HG03095 (cell line): ENCODE results near the gene CCT5.

Experiments
- ATAC-seq: cut with Tn5 transposase; IDR thresholded peaks from one replicate; pipeline ENCODE4 v1.9.1; 2021; ENCODE audit warnings: moderate library complexity; ENCODE audit not compliant: unreplicated experiment

Gene CCT5

DNA sequence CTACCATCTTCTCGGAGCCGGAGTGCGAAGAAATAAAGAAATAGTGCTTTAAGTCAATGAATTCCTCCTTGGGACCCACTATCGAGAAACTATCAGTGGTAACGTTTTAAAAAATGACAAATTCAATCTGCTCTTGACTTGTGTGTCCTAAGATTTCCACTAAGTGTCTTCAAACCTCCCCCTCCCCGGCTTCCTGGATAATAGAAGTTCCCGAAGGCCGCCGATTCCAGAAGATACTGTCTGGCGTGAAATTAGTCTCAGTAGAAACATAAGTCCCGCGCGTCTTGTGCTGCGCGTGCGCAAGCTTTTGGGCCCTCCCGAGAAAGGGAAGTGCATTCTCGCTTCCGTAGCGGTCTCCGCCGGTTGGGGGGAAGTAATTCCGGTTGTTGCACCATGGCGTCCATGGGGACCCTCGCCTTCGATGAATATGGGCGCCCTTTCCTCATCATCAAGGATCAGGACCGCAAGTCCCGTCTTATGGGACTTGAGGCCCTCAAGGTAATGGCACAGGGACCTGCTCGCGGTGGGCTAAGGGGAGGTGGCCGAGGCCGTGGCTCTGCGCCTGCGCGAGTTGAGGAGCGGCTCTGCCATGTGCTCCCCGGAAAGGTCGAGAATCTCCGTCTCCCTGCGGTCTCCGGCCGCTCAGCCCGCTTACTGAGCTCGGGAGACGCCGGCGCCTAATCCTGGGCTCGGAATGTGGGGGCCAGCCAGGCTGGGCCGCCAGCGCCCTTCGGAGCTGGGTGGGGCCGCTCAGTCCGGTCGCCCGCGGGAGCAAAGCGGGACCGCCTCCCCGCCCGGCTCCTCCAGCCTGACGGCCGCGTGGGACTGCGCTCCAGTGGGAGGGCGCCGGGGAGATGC is at the start of gene CCT5:
Gene CCT5 (plus strand): TSS at position 333 of the 858 bp plus-strand sequence. CDS start 61 bp downstream, at position 394.
- peak; percentile 80 for ATAC-seq

DNA sequence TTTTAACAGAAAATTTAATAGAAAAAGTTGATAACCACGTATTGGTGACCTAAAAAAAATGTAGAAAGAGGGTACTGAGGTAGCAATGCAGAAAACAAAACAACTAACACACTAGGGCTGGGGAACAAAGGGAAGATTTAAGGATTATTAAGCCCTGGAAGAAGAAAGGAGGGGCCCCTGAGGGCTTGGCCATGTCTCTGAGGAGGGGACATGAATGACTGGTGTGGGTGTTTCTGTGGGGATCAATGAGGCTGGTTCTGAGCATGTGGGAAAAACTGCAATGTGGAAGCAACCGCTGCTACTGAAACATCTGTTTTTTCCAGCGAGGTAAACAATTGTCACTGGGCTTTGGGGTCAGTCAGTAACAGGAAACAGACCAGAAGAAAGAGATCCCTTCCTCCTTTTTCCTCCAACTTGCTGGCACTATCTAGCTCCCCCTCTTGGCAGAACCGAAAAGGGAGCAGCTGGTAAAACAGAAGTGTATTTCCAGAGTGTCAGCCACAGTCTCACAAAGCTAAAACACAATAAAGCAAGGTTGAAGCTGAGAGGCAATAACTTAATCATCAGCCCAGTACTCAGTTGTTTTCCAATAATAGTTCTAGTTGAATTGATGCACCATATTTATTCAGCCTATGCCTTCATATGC is 48.7 kb upstream of the CCT5 start:
- no peak for ATAC-seq

DNA sequence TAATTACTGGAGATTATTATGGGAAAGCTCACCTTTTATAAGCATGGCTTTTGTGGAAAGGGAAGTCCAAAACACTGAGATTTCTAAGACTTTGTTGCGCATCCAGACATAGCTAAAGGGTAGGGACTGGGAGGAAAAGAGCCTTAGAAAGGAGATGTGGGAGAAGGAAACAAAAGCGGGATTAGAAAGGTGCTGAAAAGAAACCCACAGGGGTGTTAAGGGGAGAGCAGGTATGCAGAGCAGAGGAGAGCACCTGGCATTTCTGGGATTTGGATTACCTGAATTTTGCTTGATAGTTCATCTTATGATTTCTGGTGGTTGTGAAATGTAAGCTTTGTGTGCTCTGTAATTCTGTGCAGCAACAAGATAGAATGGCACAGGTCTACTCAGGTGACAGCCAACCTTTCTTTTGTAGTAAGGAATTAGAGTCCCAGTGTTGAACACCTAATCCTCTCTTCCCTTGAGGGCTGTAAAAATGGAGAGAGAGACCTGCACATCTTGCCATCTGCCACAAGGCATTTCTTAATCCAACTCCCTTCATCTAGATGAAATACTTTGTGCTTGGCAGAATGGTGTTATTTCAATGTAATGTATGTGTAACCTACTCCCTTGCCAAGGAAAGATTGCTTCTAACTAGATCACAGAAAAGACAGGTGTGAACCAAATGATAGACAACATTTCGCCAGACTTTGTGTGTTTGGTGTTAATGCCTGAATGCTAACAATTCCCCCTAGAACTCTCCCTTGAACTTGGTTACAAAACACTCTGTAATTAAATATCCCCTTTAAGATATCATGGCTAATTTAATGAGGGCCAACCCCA is 47.8 kb upstream of the CCT5 start:
- ATAC-seq: no peak

DNA sequence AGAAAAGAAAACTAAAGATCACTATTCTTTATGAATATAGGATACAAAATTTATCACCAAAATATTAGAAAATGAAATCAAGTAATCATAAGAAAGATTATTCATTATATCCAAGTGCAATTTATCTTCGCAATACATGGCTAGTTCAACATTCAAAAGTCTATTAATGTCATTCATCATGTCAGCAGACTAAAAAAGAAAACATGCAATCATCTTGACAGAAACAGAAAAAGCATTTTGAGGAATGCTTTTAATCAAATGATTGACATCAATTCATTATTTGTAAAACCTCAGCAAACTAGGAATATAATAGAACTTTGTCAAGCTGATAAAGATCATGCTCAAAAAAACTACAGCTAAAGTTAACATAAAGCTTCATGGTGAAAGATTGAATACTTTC is 41.1 kb upstream of the CCT5 start:
- ATAC-seq: no peak

DNA sequence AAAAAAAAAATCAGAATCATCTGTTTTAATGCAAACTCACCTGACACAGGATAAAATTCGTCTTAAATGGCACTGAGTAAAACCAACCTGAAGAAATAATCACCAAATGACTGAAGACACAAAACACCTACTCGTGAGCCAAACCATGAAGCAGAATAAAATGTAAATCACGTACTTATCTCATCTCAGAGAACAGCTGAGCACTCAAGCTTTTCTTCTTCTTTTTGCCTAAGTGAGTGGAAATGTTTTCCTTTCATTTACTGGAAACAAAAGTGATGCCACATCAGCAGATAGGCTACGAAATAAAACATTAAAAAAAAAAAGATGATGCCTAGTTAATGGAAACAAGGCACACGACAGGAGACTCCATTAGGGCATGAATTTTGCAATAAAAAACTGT is 36.8 kb upstream of the CCT5 start:
- no peak for ATAC-seq

DNA sequence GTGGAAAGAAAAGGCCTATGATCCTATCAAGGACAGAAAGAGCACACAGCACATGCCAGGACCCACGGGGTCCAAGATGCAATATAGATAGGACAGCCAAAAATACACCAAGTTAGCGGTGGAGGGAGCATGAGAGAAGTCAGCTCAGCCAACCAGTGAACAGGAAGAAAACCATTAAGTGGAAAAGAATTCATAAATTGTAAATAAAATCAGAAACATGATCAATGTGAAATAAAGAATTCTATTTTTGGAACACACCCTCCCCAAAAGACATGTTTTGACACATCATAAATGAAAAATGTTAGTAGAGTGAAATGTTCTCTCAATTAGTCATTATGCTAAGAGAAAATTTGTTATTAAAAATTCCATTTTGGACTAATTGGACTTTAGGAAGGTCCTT is 36.0 kb upstream of the CCT5 start:
- ATAC-seq: no peak

DNA sequence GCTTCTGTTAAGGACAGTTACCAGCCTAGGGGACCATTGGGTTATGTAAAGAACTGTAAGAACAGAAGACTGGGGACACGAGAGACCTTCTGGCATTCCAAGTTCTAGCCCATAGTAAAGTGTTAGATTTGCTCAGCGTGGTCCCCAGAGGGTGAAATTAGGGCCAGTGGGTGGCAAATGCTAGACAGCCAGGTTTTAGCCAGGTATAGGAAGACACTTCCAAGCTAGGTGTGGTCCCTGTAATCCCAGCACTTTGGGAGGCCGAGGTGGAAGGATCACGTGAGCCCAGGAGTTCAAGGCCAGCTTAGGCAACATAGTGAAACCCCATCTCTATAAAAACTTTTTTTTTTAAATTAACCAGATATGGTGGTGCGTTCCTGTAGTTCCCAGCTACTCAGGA is 34.7 kb upstream of the CCT5 start:
- ATAC-seq: no peak

DNA sequence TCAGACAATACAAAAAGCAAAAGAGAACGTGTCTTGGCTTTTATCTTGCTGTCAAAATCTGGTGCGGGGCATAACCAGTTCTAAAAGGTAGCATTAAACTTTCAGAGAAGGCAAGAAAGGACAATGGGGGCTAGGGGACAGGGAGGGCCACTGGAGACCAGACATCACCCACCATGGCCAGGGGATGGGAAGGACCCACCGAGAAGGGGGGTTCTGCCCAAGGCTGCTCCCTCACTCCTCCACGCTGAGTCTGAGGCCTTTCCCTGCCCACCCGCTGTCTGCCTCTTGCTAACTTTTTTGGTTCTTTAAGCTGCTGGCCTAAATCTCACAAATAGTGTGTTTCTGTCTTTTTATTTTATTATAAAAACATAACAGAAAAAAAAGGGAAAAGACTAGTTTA is 34.0 kb upstream of the CCT5 start:
- ATAC-seq: no peak

DNA sequence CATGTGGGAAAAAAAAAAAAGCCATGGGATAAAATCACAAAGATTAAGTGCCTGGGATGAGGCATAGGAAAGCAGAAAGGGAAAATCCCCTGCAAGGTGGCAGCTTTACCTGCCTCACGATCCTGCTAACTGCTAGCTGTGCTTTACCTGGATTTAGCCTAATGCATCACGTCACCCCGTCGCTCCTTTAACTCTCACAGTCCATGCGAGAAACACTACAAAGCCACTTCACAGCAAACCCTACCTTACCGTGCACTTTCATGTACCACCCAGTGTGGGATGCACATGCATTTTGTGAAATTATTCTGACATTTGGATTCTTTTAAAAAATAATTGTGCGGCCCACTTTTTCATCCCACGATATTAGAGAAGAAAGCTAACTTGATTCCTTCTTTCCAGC is 31.4 kb upstream of the CCT5 start:
- ATAC-seq: no peak

DNA sequence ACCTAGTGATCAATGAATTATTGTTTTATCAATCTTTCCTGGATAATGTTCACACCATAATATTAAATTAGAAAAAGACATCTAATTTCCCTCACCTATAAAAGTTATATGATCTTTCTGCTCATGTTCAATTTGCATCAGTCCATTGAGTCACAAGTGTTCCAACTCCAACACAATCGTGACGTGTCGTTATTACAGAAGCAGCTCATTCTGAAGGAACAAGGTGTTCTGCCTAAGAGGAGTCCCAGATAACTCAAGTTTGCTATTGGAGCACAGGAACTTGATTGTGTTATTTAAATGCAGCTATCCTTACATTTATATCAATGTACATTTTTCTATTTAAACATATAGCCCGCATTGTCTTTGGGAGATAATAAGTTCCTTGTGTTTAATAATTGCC is 31.0 kb upstream of the CCT5 start:
- ATAC-seq: no peak

DNA sequence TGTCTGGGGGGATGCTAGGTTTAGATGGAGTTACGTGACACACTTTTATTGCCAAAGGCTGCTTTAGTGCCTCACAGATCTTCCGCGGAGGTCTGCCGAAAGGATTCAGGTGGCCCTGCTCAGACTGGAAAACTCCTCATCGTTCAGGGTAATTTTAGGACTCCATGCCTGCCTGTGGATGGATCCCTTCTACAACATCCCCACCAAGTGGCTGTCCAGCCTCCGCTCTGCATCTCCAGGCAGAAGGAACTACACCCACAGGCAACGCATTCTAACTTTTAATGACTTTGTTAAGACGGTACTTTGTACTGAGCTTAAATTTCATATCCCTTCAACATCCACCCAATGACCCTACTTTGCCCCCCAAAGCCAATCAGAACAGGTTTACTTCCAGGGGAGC is 29.8 kb upstream of the CCT5 start:
- no peak for ATAC-seq

DNA sequence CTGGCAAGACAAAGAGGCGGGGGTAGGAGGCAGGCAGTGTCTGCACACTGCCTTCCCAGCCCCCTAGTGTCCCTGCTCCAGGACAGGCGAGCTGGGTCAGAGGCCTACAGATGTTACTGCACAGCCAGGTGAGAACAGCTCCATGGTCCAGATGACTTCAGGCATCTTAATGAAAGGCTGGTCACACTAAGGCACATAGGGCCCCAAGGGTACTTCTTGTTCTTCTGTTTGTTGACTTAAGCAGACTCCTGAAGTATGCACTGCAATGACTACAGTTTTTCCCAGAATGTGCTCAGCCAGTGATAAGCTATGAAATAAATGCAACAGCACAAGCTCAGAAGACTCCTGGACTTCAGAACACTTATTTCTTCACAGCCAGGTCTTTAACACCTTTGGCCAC is 27.8 kb upstream of the CCT5 start:
- no peak for ATAC-seq

DNA sequence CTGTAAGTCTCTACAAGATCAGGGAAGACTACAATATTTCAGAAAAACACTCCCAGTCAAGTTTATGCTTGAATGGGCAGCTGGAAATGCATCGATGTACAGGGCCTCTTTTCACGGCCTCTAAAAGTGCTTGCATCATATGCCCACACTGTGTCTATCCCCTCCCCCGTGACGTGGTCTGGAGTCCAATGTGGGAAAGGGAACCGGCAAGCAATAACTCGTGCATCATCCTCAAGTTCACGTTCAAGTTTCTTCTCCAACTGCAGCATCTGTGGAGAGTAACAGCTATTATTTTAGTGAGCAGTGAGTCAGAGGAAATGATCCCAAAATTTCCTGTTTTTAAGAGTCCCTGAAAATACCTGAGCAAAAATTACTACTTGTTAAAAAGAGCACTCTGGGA is 22.7 kb upstream of the CCT5 start:
- ATAC-seq: no peak

DNA sequence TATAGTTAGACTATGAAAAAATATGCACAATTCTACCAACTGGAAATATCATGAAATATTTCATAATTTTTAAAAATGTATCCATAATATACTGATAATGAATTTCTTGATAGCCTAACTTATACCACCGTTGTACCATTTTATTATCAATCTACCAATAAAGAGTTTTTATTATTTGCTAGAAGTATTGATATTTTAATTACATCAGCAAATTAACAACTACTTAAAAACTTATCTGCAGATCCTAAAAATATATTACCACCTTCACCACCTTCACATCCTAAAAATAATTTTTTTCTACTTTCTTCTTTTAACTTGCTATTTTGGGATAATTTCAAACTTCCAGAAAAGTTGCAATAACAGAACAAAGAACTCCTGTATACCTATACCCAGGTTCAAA is 21.8 kb upstream of the CCT5 start:
- no peak for ATAC-seq

DNA sequence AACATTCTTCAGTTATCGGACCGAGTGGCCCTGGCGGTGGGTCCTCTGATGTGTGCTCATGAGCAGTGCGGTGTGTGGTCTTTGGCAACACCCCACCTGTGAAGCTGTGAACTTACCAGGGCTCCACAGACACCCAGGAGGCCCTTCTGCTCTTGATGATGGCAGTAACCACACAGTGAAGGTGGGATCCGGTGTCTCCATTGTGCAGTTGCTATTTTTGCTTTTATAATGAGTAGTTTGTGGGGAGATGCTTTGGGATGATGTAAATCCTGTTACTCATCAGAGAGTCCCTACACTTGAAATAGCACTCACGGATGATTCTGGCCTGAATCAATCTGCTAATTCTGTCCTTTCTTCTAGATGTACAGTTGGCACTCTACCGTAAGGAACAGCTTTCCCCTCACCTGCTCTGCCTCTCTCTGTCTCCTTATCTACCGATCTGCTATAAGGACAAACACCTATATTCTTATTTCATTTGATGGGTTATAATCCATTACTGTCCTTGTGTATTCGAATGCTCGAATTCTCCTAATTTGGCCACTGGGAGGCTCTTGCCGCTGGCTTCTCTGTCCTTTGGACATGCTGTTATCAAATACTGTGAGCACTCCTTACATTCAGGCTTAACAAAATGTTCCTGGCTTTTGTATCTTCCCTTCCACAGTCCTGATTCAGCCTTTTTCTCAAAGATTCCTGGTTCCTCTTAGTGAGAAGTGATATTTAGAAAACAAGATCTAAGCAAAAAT is 20.6 kb upstream of the CCT5 start:
- ATAC-seq: no peak

DNA sequence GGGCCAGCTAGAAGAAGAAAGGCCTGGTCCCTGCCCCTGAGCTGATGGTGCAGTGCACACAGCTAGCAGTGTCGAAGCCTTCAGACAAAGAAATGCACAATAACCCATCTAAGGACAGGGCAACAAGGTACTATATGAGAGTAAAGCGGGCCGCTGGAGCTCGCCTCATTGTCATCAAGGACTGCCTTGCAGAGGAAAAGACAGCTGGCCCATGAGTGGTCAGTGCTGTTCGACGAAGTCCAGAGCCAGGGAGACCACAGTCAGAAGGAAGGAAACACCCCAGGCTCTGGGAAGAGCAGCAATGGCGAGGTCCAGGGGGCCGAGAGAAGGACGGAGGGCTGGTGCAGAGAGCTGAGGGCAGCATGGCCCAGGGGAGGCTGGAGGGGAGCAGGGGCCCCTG is 17.7 kb upstream of the CCT5 start:
- ATAC-seq: no peak

DNA sequence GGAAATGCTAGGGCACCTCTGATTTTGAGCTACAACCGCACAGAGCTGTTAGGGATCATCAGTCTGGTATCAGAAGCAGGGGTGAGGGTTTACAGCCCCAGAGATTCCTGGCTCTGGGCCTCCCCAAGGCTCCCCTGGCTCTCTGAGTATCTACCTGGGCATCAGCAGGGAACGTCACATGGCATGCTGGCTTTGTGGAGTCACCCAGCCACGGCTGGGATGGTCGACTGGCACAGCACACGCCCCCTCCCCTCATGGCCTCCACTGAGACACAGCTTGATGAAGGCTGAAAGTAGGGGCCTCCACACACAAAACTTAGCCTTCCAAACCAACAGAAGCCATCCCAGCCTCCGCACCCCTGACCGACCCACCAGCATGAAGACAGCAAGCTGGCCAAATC is 17.1 kb upstream of the CCT5 start:
- no peak for ATAC-seq

DNA sequence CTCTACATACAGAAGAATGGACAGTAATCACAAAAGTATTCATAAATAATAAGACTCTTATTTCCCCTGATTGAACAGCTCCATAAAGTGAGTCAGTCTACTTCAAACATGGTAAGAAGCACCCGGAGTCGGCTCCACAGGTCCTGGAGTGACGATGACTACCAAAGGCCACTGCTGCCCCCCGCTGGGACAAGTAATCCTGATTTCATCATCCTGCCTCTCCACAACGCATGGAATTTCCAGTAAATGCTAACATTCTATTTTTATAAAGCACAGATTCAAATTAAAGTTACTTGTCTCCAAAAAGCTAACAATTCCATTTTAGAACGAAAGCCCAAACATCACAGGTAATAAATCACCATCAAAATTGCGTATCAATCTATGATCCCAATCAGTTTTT is 16.6 kb upstream of the CCT5 start:
- ATAC-seq: no peak

DNA sequence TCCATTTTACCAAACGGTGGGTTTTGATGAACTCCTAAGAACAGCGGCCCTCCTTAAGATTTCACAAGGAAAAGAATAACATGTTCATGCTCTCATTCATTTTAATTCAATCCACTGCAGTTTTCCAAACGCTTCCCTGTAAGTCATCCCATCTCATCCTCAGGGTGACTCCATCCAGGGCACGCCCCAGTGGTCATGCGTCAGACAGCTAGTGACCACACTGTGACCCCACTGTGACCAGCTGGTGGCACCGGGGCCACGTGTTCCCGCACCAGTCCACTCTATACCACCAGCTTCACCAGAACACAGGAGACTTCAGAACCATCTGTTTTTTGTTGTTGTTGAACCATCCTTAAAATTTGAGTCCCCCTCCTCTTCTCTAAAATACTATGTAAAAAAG is 14.7 kb upstream of the CCT5 start:
- no peak for ATAC-seq

DNA sequence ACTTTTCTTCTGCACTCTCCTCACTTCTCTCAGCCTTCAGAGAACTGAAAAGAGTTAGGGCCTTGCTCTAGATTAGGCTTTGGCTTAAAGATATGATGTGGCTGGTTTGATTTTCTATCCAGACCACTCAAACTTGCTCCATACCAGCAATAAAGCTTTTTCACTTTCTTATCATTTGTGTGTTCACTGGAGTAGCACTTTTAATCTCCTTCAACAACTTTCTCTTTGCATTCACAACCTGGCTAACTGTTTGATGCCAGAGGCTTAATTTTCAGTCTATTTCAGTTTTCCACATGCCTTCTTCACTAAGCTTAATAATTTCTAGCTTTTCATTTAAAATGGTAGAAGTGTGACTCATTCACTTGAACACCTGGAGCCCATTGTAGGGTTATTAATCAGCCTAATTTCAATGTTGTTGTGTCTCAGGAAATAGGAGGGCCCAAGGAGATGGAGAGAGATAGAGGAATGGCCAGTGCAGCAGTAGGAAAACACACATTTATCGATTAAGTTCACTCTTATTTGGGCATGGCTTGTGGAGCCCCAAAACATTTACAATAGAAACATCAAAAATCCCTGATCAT is 6.3 kb upstream of the CCT5 start:
- ATAC-seq: no peak
